Left ventricle myocardium inferior (tissue), 1 donor: Measurements from ENCODE around the gene CORO2B. TPM values are rescaled to one million over a fixed set of nuclear protein-coding genes. Genes with fewer than 3 reads are reported as not detected.

Source experiments
- DNase-seq: peaks from one replicate; pipeline ENCODE4 v3.0.0-alpha.2; 2020
- H3K27ac ChIP-seq: fragments of 200-600 bp; replicated peaks from 2 replicates; pipeline ENCODE4 v1.8.0; 2021
- H3K27me3 ChIP-seq: fragments of 200-600 bp; 2 replicates; pipeline ENCODE4 v1.8.0; 2021; ENCODE audit warnings: low read depth
- H3K36me3 ChIP-seq: fragments of 200-600 bp; 2 replicates; pipeline ENCODE4 v1.8.0; 2021
- H3K4me1 ChIP-seq: fragments of 200-600 bp; 2 replicates; pipeline ENCODE4 v1.8.0; 2021
- H3K4me3 ChIP-seq: fragments of 200-600 bp; 2 replicates; pipeline ENCODE4 v1.8.0; 2021; ENCODE audit warnings: mild to moderate bottlenecking, moderate library complexity
- H3K9me3 ChIP-seq: fragments of 200-600 bp; replicated peaks from 2 replicates; pipeline ENCODE4 v1.8.0; 2021
- intact Hi-C: fragments of 100-400 bp; cut with micrococcal nuclease; formaldehyde crosslinking; loops from one replicate; pipeline ENCODE4 v1.11.0; 2022
- total RNA-seq: library from RNA; stranded (reverse); fragmentation: NEBNext Ultra II Directional; extraction: Animal tissue kit (Norgen Biotek cat#: 25700); gene quantifications from one replicate; pipeline ENCODE4 v1.2.1, GENCODE V29; 2021
- TF ChIP-seq, protein P1 (sequence below): fragments of 200-600 bp; IDR thresholded peaks from 2 replicates; pipeline ENCODE4 v1.8.0; 2021; ENCODE audit warnings: antibody characterized with exemption, mild to moderate bottlenecking, borderline replicate concordance
- donor health status: DM: no; HTN: yes; CAD: no; lungs with severe emphysema.

CORO2B gene
- total RNA-seq, 1 donor from 2014 or later: 5.0 TPM

DNA sequence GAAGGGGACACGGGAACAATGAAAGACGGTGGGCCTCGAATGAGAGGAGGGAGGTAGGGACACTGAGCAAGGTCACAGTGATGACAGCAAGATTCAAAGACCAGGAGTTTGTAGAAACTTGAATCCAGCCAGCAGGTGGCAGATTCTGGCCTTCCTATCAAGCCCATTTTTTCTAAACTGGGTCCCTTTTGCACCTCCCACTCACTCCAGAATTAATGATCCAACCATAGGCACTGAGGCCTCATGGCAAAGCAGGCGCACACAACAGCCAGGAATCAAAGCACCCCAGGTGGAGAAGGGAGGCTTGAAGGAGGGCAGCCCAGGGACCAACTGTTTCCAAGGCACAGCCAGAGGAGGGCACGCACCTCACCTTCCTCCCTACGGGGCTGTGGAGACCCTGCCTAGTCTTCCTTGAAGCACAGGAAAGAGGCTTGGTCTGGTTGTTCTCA, 151.7 kb downstream of the CORO2B start:
- DNase-seq: no peak
- no peaks in the 10 kb centered on the region for H3K27me3 ChIP-seq
- no peaks in the 10 kb centered on the region for H3K36me3 ChIP-seq
- TF ChIP-seq, protein P1, sequence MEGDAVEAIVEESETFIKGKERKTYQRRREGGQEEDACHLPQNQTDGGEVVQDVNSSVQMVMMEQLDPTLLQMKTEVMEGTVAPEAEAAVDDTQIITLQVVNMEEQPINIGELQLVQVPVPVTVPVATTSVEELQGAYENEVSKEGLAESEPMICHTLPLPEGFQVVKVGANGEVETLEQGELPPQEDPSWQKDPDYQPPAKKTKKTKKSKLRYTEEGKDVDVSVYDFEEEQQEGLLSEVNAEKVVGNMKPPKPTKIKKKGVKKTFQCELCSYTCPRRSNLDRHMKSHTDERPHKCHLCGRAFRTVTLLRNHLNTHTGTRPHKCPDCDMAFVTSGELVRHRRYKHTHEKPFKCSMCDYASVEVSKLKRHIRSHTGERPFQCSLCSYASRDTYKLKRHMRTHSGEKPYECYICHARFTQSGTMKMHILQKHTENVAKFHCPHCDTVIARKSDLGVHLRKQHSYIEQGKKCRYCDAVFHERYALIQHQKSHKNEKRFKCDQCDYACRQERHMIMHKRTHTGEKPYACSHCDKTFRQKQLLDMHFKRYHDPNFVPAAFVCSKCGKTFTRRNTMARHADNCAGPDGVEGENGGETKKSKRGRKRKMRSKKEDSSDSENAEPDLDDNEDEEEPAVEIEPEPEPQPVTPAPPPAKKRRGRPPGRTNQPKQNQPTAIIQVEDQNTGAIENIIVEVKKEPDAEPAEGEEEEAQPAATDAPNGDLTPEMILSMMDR: peak; percentile 69
- peak overlapping the region; percentile 90 for H3K27ac ChIP-seq
- peaks cover 87% of the 10 kb centered on the region for H3K4me1 ChIP-seq
- intact Hi-C loops: loop anchor here (10.0 kb wide), 1 partner anchor 144 kb away; no protein-coding TSS in a partner anchor
- H3K4me3 ChIP-seq: peak overlapping the region; percentile 29
- no peaks in the 10 kb centered on the region for H3K9me3 ChIP-seq

DNA sequence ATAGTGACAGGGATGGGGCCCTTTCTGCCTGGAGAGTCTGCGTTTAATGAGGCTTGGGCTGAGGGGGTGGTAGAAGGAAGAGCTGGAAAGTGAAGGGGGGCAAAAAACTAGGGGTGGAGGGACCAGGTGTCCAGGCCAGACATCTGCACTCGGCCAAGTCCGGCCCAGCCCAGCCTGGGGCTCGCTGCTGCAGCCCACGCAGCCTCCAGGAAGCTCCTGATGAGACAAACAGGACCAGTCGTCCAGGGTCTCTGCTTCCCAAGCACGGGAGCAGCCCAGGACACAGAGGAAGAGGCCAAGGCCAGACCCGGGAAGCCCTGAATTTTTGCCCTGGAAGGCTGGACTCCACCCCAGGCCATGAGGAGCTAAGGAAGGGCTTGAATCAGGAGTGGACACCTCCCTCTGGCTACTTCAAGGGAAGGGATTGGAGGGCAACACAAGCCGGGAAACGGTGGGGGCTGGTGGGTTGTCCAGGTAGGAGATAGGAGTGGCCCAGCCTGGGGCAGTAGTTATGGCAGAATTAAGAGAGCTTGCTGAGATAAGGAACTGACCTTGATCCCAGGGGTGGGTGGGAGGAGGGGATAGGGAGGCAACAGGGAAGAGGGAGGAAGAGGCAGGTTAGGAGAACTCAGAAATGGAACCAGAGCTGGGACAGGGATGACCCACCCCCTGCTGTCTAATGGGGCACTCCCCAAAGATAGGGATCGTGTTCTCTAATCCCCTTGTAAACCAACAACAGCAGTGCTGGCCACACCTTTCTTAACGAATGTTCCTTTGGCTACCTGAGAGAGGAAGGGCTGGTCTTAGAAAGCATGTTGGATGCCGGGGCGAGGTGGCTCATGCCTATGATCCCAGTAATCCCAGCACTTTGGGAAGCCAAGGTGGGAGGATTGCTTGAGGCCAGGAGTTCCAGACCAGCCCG, 152.4 kb downstream of the CORO2B start:
- DNase-seq: peak; percentile 47

DNA sequence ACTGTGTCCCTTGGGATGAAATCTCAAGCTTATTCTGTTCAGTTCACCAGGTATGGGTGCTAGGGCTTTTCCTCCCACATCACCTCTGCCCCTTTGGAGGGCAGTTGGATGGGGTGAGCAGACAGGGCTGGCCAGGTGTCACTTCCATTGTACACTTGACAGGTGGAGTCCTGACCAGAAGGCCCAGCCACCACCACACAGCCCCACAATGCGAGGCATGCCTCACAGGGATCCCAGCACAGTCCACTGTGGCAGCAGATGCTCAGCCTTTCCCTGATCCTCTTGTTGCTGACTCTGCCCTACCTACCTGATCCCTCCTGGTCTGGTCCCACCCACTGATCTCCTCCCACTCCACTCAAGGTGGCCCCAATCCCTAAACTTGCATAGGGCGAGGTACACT, 153.7 kb downstream of the CORO2B start:
- Histone ChIP-seq H3K4me3 (no peak overlapping the region), H3K4me1 (peaks cover 71% of the 10 kb centered on the region), H3K27ac (peak overlapping the region; percentile 90), H3K9me3 (no peaks in the 10 kb centered on the region), H3K36me3 (no peaks in the 10 kb centered on the region), H3K27me3 (no peaks in the 10 kb centered on the region)
- intact Hi-C loops: loop anchor here (10.0 kb wide), 1 partner anchor 142 kb away; no protein-coding TSS in a partner anchor
- TF ChIP-seq, protein P1: no peak
- no peak for DNase-seq

More for the DNA sequence above, 152.4 kb downstream of the CORO2B start:
- Histone ChIP-seq H3K36me3 (no peaks in the 10 kb centered on the region), H3K27me3 (no peaks in the 10 kb centered on the region), H3K4me1 (peaks cover 80% of the 10 kb centered on the region), H3K9me3 (no peaks in the 10 kb centered on the region), H3K4me3 (no peak overlapping the region), H3K27ac (peak overlapping the region; percentile 90)
- intact Hi-C loops: loop anchor here (10.0 kb wide), 1 partner anchor 144 kb away; no protein-coding TSS in a partner anchor
- TF ChIP-seq, protein P1: no peak

DNA sequence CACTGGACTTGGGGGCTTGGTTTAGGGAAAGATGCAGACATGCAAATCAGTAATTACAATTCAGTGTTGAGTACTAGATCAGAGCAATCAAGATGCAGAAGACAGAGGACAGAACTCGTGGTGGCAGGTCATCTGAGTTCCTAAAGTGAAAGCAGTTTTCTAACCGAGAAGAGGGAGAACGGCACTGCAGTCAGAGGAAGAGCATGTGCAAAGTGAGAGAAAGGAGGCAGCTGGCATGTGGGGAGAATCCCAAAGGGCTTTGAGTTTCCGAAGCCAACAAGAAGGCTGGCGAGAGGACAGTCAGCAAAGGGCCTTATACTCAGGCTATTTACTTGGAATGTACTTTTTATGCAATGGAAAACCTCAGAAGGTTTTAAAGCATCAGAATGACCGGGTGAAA, 154.9 kb downstream of the CORO2B start:
- H3K4me3 ChIP-seq: no peak overlapping the region
- intact Hi-C loops: loop anchor here (10.0 kb wide), 1 partner anchor 141 kb away; no protein-coding TSS in a partner anchor
- H3K9me3 ChIP-seq: no peaks in the 10 kb centered on the region
- TF ChIP-seq, protein P1: no peak
- H3K4me1 ChIP-seq: peaks cover 61% of the 10 kb centered on the region
- H3K27ac ChIP-seq: no peak overlapping the region
- H3K27me3 ChIP-seq: no peaks in the 10 kb centered on the region
- no peak for DNase-seq
- H3K36me3 ChIP-seq: no peaks in the 10 kb centered on the region

DNA sequence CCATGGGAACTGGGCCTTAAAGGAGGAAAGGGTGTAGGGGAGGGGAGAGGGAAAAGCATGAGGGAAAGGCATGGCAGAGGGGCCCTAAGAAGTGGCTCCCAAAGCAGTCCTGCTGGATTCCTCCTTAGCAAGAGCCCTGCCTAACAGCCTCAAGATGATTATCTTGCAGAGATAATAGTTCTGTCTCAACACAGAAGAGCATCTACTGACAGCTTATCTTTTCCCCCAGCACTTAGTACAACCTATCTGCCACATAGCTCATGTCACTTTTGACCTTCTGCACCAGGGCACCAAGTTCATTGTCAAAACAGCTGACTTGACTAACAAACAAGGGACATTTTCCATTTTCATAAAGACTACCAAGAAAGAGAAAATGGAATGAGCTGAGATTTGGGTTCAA, 155.6 kb downstream of the CORO2B start:
- no peaks in the 10 kb centered on the region for H3K9me3 ChIP-seq
- H3K27me3 ChIP-seq: no peaks in the 10 kb centered on the region
- H3K4me3 ChIP-seq: no peak overlapping the region
- H3K4me1 ChIP-seq: peaks cover 54% of the 10 kb centered on the region
- intact Hi-C loops: loop anchor here (10.0 kb wide), 1 partner anchor 140 kb away; no protein-coding TSS in a partner anchor
- no peaks in the 10 kb centered on the region for H3K36me3 ChIP-seq
- TF ChIP-seq, protein P1: no peak
- no peak for DNase-seq
- H3K27ac ChIP-seq: no peak overlapping the region
